Memory B cell (primary cell): ENCODE data around the gene GSC2.

Experiments
- ATAC-seq: fragments of 150-1000 bp; cut with Tn5 transposase; 2 replicates; pipeline ENCODE4 v1.10.0; 2021; ENCODE audit warnings: low read depth, mild to moderate bottlenecking, moderate library complexity
- DNase-seq, 2 donors: peaks; one replicate each; pipeline ENCODE4 v3.0.0; 2022; ENCODE audit warnings: low spot score in 2 of 2
- H3K27ac Mint-ChIP-seq: one replicate; pipeline ENCODE4 v1.8.0; 2022; ENCODE audit warnings: mild to moderate bottlenecking, moderate library complexity, mixed read lengths
- H3K27me3 Mint-ChIP-seq: one replicate; pipeline ENCODE4 v1.8.0; 2022; ENCODE audit warnings: mixed read lengths
- H3K36me3 Mint-ChIP-seq: one replicate; pipeline ENCODE4 v1.8.0; 2022; ENCODE audit warnings: mild to moderate bottlenecking, mixed read lengths
- H3K4me1 Mint-ChIP-seq: one replicate; pipeline ENCODE4 v1.8.0; 2022; ENCODE audit warnings: mixed read lengths
- H3K4me3 Mint-ChIP-seq: one replicate; pipeline ENCODE4 v1.8.0; 2022; ENCODE audit warnings: mild to moderate bottlenecking, moderate library complexity, mixed read lengths
- H3K9me3 Mint-ChIP-seq: one replicate; pipeline ENCODE4 v1.8.0; 2022; ENCODE audit warnings: mixed read lengths

The GSC2 gene

GRCh38 chr22:19181786-19182471, 31.8 kb upstream of the GSC2 start:
- DNase-seq (no peak), ATAC-seq (no peak)
- Mint-ChIP-seq H3K27ac (no peak overlapping the region), H3K4me1 (peaks cover 13% of the 10 kb centered on the region), H3K4me3 (no peak overlapping the region), H3K9me3 (no peaks in the 10 kb centered on the region), H3K27me3 (peaks cover 2% of the 10 kb centered on the region), H3K36me3 (no peaks in the 10 kb centered on the region)

GRCh38 chr22:19180740-19181410, 30.8 kb upstream of the GSC2 start:
- ATAC-seq (no peak), DNase-seq (no peak)
- no peaks in the 10 kb centered on the region for H3K9me3 Mint-ChIP-seq
- no peak overlapping the region for H3K27ac Mint-ChIP-seq
- no peaks in the 10 kb centered on the region for H3K36me3 Mint-ChIP-seq
- H3K4me3 Mint-ChIP-seq = no peak overlapping the region
- H3K4me1 Mint-ChIP-seq = peaks cover 19% of the 10 kb centered on the region
- H3K27me3 Mint-ChIP-seq = peaks cover 2% of the 10 kb centered on the region

GRCh38 chr22:19180234-19180633, 30.1 kb upstream of the GSC2 start:
- no peak overlapping the region for H3K4me3 Mint-ChIP-seq
- H3K9me3 Mint-ChIP-seq = no peaks in the 10 kb centered on the region
- no peaks in the 10 kb centered on the region for H3K36me3 Mint-ChIP-seq
- peaks cover 22% of the 10 kb centered on the region for H3K4me1 Mint-ChIP-seq
- ATAC-seq = no peak
- peaks cover 2% of the 10 kb centered on the region for H3K27me3 Mint-ChIP-seq
- no peak for DNase-seq
- H3K27ac Mint-ChIP-seq = no peak overlapping the region

GRCh38 chr22:19179497-19180048, 29.5 kb upstream of the GSC2 start:
- peak overlapping the region; percentile 47 for H3K27ac Mint-ChIP-seq
- H3K27me3 Mint-ChIP-seq = no peaks in the 10 kb centered on the region
- H3K4me1 Mint-ChIP-seq = peaks cover 26% of the 10 kb centered on the region
- peak overlapping the region; percentile 79 for H3K4me3 Mint-ChIP-seq
- DNase-seq (peak; percentile 40 to 44), ATAC-seq (peak; percentile 55)
- H3K9me3 Mint-ChIP-seq = no peaks in the 10 kb centered on the region
- no peaks in the 10 kb centered on the region for H3K36me3 Mint-ChIP-seq

- ATAC-seq (peak; percentile 61), DNase-seq (peak; percentile 62 to 72)
- no peaks in the 10 kb centered on the region for H3K9me3 Mint-ChIP-seq
- H3K27me3 Mint-ChIP-seq = no peaks in the 10 kb centered on the region
- H3K27ac Mint-ChIP-seq = peak within 1 kb of the TSS; percentile 47
- peak within 1 kb of the TSS; percentile 79 for H3K4me3 Mint-ChIP-seq
- H3K4me1 Mint-ChIP-seq = peaks cover 32% of the 10 kb centered on the region
- no peaks in the 10 kb centered on the region for H3K36me3 Mint-ChIP-seq
Observed at GRCh38 chr22:19178657-19179496, 28.8 kb upstream of the GSC2 start, which contains the start of gene SLC25A1. SLC25A1 (minus strand) TSS chr22:19178736; CDS start chr22:19178673, 63 bp downstream.

- ATAC-seq = peak; percentile 31
- H3K4me1 Mint-ChIP-seq = peaks cover 36% of the 10 kb centered on the region
- H3K27ac Mint-ChIP-seq = no peak overlapping the region
- H3K9me3 Mint-ChIP-seq = no peaks in the 10 kb centered on the region
- DNase-seq = peak; percentile 23 to 66
- peak overlapping the region; percentile 76 for H3K4me3 Mint-ChIP-seq
- no peaks in the 10 kb centered on the region for H3K36me3 Mint-ChIP-seq
- no peaks in the 10 kb centered on the region for H3K27me3 Mint-ChIP-seq
Observed at GRCh38 chr22:19178065-19178656, 28.1 kb upstream of the GSC2 start.

- H3K27ac Mint-ChIP-seq = peak overlapping the region; percentile 60
- ATAC-seq = no peak
- H3K4me3 Mint-ChIP-seq = peak overlapping the region; percentile 76
- no peak for DNase-seq
- H3K27me3 Mint-ChIP-seq = no peaks in the 10 kb centered on the region
- no peaks in the 10 kb centered on the region for H3K36me3 Mint-ChIP-seq
- H3K9me3 Mint-ChIP-seq = no peaks in the 10 kb centered on the region
- peaks cover 41% of the 10 kb centered on the region for H3K4me1 Mint-ChIP-seq
Observed at GRCh38 chr22:19177164-19178064, 27.3 kb upstream of the GSC2 start.

- no peak for ATAC-seq
- no peaks in the 10 kb centered on the region for H3K36me3 Mint-ChIP-seq
- H3K27me3 Mint-ChIP-seq = no peaks in the 10 kb centered on the region
- H3K27ac Mint-ChIP-seq = peak overlapping the region; percentile 60
- peak overlapping the region; percentile 60 for H3K4me3 Mint-ChIP-seq
- DNase-seq = peak in 1 of 2 donors; percentile 12
- H3K4me1 Mint-ChIP-seq = peaks cover 40% of the 10 kb centered on the region
- H3K9me3 Mint-ChIP-seq = no peaks in the 10 kb centered on the region
Observed at GRCh38 chr22:19176732-19177131, 26.6 kb upstream of the GSC2 start.

- no peak for ATAC-seq
- DNase-seq = no peak
- H3K9me3 Mint-ChIP-seq = no peaks in the 10 kb centered on the region
- H3K4me1 Mint-ChIP-seq = peaks cover 40% of the 10 kb centered on the region
- no peaks in the 10 kb centered on the region for H3K36me3 Mint-ChIP-seq
- peak overlapping the region; percentile 60 for H3K4me3 Mint-ChIP-seq
- H3K27me3 Mint-ChIP-seq = no peaks in the 10 kb centered on the region
- H3K27ac Mint-ChIP-seq = peak overlapping the region; percentile 60
Observed at GRCh38 chr22:19176175-19176643, 26.1 kb upstream of the GSC2 start.

GRCh38 chr22:19175602-19176174, 25.6 kb upstream of the GSC2 start:
- ATAC-seq (no peak), DNase-seq (no peak)
- H3K27ac Mint-ChIP-seq = peak overlapping the region; percentile 45
- H3K4me3 Mint-ChIP-seq = no peak overlapping the region
- peaks cover 44% of the 10 kb centered on the region for H3K4me1 Mint-ChIP-seq
- no peaks in the 10 kb centered on the region for H3K9me3 Mint-ChIP-seq
- H3K27me3 Mint-ChIP-seq = no peaks in the 10 kb centered on the region
- no peaks in the 10 kb centered on the region for H3K36me3 Mint-ChIP-seq

GRCh38 chr22:19175026-19175601, 25.0 kb upstream of the GSC2 start:
- DNase-seq (no peak), ATAC-seq (no peak)
- H3K27me3 Mint-ChIP-seq = peaks cover 2% of the 10 kb centered on the region
- no peaks in the 10 kb centered on the region for H3K36me3 Mint-ChIP-seq
- H3K4me3 Mint-ChIP-seq = peak overlapping the region; percentile 17
- peak overlapping the region; percentile 45 for H3K27ac Mint-ChIP-seq
- peaks cover 49% of the 10 kb centered on the region for H3K4me1 Mint-ChIP-seq
- no peaks in the 10 kb centered on the region for H3K9me3 Mint-ChIP-seq
